BE2C (cell line): ENCODE measurements around the gene DLG2.

Experiments
- DNase-seq: peaks from one replicate; pipeline ENCODE4 v3.0.0-alpha.2; 2020
- H3K27me3 ChIP-seq: fragments of 250-450 bp; sonication (Bioruptor Pico); 2 replicates; pipeline ENCODE4 v1.5.1; 2020; ENCODE audit warnings: mild to moderate bottlenecking
- H3K36me3 ChIP-seq: fragments of 250-450 bp; sonication (Bioruptor Pico); 2 replicates; pipeline ENCODE4 v1.5.1; 2020; ENCODE audit warnings: mild to moderate bottlenecking
- H3K4me1 ChIP-seq: fragments of 250-450 bp; sonication (Bioruptor Pico); 2 replicates; pipeline ENCODE4 v1.5.1; 2020
- H3K4me3 ChIP-seq: 2 replicates; pipeline ENCODE4 v1.5.1; 2011; ENCODE audit warnings: low read depth, low read length
- H3K9me3 ChIP-seq: fragments of 250-450 bp; sonication (Bioruptor Pico); 2 replicates; pipeline ENCODE4 v1.5.1; 2020
- CTCF ChIP-seq: IDR thresholded peaks from 2 replicates; pipeline ENCODE4 v1.5.1; 2012; ENCODE audit warnings: mild to moderate bottlenecking, low read depth, low read length

DLG2 gene

GRCh38 chr11:84243629-84244263, 1383.4 kb downstream of the DLG2 start:
- TF ChIP-seq CTCF = no peak
- Histone ChIP-seq H3K4me1 (no peaks in the 10 kb centered on the region; the same call in 1 of the 2 replicates), H3K9me3 (no peaks in the 10 kb centered on the region), H3K36me3 (no peaks in the 10 kb centered on the region), H3K27me3 (no peaks in the 10 kb centered on the region), H3K4me3 (no peak overlapping the region)
- DNase-seq = no peak

GRCh38 chr11:84241343-84242131, 1385.6 kb downstream of the DLG2 start:
- DNase-seq = no peak
- H3K4me1 ChIP-seq = no peaks in the 10 kb centered on the region
- no peak for TF ChIP-seq CTCF
- H3K36me3 ChIP-seq = no peaks in the 10 kb centered on the region
- no peaks in the 10 kb centered on the region for H3K9me3 ChIP-seq
- H3K27me3 ChIP-seq = no peaks in the 10 kb centered on the region
- H3K4me3 ChIP-seq = no peak overlapping the region

DNA sequence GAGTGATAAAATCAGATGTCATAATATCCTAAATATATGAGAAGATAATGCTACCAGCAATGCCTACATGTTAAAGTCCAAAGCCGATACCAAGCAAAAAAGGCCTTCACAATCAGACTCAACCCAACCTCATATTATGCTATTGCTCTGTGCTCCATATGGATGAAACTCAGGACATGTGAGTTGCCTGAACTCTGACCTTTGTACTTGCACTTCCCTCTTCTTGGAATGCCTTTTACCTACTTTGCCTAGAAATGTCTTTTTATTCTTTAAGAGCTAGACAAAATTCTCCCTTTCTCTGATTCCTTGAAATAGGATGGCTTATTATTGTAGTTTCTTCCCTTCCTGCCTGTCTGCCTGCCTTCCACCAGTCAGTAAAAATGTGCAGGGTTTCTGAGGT, 1386.3 kb downstream of the DLG2 start:
- DNase-seq = no peak
- TF ChIP-seq CTCF = no peak
- Histone ChIP-seq H3K27me3 (no peaks in the 10 kb centered on the region), H3K36me3 (no peaks in the 10 kb centered on the region), H3K9me3 (no peaks in the 10 kb centered on the region), H3K4me3 (no peak overlapping the region), H3K4me1 (no peaks in the 10 kb centered on the region)

GRCh38 chr11:84236436-84236835, 1390.7 kb downstream of the DLG2 start:
- H3K36me3 ChIP-seq = no peaks in the 10 kb centered on the region
- H3K27me3 ChIP-seq = no peaks in the 10 kb centered on the region
- peak; percentile 66 for DNase-seq
- TF ChIP-seq CTCF = no peak
- peaks cover 14% of the 10 kb centered on the region for H3K4me1 ChIP-seq
- H3K9me3 ChIP-seq = no peaks in the 10 kb centered on the region
- no peak overlapping the region for H3K4me3 ChIP-seq

- H3K4me3 ChIP-seq = no peak overlapping the region
- no peaks in the 10 kb centered on the region for H3K9me3 ChIP-seq
- no peak for DNase-seq
- no peaks in the 10 kb centered on the region for H3K36me3 ChIP-seq
- peaks cover 18% of the 10 kb centered on the region for H3K4me1 ChIP-seq
- no peak for TF ChIP-seq CTCF
- H3K27me3 ChIP-seq = no peaks in the 10 kb centered on the region
Measured at GRCh38 chr11:84234462-84235202, 1392.5 kb downstream of the DLG2 start.
